Chondrocyte (in vitro differentiated cells): Measurements from ENCODE around the gene FLYWCH2. TPM values are rescaled to one million over a fixed set of nuclear protein-coding genes. Genes with fewer than 3 reads are reported as not detected.
"Not testable (repeated sequence)": the region's sequence is repeated elsewhere in the genome, so short reads cannot be mapped to it uniquely, and the experiment has no call there.

Source experiments
- DNase-seq: peaks from one replicate; pipeline ENCODE4 v3.0.0; 2021; ENCODE audit warnings: mixed read lengths, low spot score
- H3K27ac Mint-ChIP-seq: one replicate; pipeline ENCODE4 v1.8.0; 2021; ENCODE audit warnings: mild to moderate bottlenecking, moderate library complexity, mixed read lengths; ENCODE audit not compliant: unreplicated experiment
- H3K27me3 Mint-ChIP-seq: 2 replicates; pipeline ENCODE4 v1.8.0; 2021; ENCODE audit warnings: low read depth, mixed read lengths
- H3K36me3 Mint-ChIP-seq: 2 replicates; pipeline ENCODE4 v1.8.0; 2021; ENCODE audit warnings: low read depth, mixed read lengths
- H3K4me1 Mint-ChIP-seq: 2 replicates; pipeline ENCODE4 v1.8.0; 2021; ENCODE audit warnings: low read depth, mild to moderate bottlenecking, mixed read lengths
- H3K4me3 Mint-ChIP-seq: one replicate; pipeline ENCODE4 v1.8.0; 2021; ENCODE audit warnings: mild to moderate bottlenecking, moderate library complexity, mixed read lengths; ENCODE audit not compliant: unreplicated experiment
- H3K9me3 Mint-ChIP-seq: 2 replicates; pipeline ENCODE4 v1.8.0; 2021; ENCODE audit warnings: low read depth, mixed read lengths
- total RNA-seq: library from RNA; stranded (reverse); gene quantifications from 3 replicates; pipeline ENCODE4 v1.2.1, GENCODE V29; 2021
- TF ChIP-seq, protein P1 (sequence below): fragments of 200-600 bp; sonication (generic); IDR thresholded peaks from 2 replicates; pipeline ENCODE4 v1.5.0; 2021; ENCODE audit warnings: antibody characterized with exemption, mild to moderate bottlenecking, moderate library complexity

The FLYWCH2 gene
- total RNA-seq, 1 donor from 2014 or later, result 34.7 TPM

GRCh38 chr16:2930236-2930635 is 47.2 kb downstream of the FLYWCH2 start:
- Mint-ChIP-seq H3K4me1 (peaks cover 4% of the 10 kb centered on the region), H3K27me3 (no peaks in the 10 kb centered on the region), H3K27ac (no peak overlapping the region), H3K36me3 (peaks cover 12% of the 10 kb centered on the region), H3K9me3 (no peaks in the 10 kb centered on the region), H3K4me3 (no peak overlapping the region)
- no peak for DNase-seq
- TF ChIP-seq, protein P1, sequence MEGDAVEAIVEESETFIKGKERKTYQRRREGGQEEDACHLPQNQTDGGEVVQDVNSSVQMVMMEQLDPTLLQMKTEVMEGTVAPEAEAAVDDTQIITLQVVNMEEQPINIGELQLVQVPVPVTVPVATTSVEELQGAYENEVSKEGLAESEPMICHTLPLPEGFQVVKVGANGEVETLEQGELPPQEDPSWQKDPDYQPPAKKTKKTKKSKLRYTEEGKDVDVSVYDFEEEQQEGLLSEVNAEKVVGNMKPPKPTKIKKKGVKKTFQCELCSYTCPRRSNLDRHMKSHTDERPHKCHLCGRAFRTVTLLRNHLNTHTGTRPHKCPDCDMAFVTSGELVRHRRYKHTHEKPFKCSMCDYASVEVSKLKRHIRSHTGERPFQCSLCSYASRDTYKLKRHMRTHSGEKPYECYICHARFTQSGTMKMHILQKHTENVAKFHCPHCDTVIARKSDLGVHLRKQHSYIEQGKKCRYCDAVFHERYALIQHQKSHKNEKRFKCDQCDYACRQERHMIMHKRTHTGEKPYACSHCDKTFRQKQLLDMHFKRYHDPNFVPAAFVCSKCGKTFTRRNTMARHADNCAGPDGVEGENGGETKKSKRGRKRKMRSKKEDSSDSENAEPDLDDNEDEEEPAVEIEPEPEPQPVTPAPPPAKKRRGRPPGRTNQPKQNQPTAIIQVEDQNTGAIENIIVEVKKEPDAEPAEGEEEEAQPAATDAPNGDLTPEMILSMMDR, result no peak

DNA sequence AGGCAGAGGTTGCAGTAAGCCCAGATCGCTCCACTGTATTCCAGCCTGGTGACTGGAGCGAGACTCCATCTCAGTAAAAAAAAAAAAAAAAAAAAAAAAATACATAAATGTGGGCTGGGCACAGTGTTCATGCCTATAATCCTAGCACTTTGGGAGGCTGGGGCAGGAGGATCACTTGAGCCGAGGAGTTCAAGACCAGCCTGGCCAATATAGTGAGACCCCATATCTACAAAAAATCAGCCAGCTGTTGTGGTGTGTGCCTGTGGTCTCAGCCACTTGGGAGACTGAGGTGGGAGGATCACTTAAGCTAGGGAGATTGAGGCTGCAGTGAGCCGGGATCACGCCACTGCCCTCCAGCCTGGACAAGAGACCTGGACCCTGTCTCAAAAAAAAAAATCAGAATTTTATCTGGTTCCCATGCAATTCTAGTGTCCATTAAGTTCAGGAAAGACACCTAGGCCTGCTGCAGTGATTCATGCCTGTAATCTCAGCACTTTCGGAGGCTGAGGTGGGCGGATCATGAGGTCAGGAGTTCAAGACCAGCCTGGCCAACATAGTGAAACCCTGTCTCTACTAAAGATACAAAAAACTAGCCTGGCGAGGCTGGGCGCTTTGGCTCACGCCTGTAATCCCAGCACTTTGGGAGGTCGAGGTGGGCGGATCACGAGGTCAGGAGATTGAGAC is 48.4 kb downstream of the FLYWCH2 start:
- peaks cover 16% of the 10 kb centered on the region for H3K36me3 Mint-ChIP-seq

DNA sequence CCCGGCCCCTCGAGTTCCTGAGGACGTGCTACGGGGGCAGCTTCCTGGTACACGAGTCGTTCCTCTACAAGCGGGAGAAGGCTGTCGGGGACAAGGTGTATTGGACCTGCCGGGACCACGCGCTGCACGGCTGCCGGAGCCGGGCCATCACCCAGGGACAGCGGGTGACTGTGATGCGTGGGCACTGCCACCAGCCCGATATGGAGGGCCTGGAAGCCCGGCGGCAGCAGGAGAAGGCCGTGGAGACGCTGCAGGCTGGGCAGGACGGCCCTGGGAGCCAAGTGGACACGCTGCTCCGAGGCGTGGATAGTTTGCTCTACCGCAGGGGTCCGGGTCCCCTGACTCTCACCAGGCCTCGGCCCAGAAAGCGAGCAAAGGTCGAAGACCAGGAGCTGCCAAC is 50.1 kb downstream of the FLYWCH2 start:
- TF ChIP-seq, protein P1, result no peak
- Mint-ChIP-seq H3K4me1 (no peaks in the 10 kb centered on the region), H3K4me3 (no peak overlapping the region), H3K27me3 (no peaks in the 10 kb centered on the region), H3K36me3 (peaks cover 15% of the 10 kb centered on the region), H3K9me3 (no peaks in the 10 kb centered on the region), H3K27ac (no peak overlapping the region)
- no peak for DNase-seq

More for the DNA sequence above, 48.4 kb downstream of the FLYWCH2 start:
- H3K4me1 Mint-ChIP-seq, H3K4me3 Mint-ChIP-seq, H3K27me3 Mint-ChIP-seq, H3K9me3 Mint-ChIP-seq, H3K27ac Mint-ChIP-seq, DNase-seq: not testable (repeated sequence)

- Mint-ChIP-seq H3K4me1 (no peaks in the 10 kb centered on the region), H3K4me3 (no peak overlapping the region), H3K9me3 (no peaks in the 10 kb centered on the region), H3K36me3 (peaks cover 15% of the 10 kb centered on the region), H3K27me3 (no peaks in the 10 kb centered on the region), H3K27ac (no peak overlapping the region)
- TF ChIP-seq, protein P1, result no peak
- DNase-seq, result no peak
These were observed 50.7 kb downstream of the FLYWCH2 start for GRCh38 chr16:2933701-2934100.

DNA sequence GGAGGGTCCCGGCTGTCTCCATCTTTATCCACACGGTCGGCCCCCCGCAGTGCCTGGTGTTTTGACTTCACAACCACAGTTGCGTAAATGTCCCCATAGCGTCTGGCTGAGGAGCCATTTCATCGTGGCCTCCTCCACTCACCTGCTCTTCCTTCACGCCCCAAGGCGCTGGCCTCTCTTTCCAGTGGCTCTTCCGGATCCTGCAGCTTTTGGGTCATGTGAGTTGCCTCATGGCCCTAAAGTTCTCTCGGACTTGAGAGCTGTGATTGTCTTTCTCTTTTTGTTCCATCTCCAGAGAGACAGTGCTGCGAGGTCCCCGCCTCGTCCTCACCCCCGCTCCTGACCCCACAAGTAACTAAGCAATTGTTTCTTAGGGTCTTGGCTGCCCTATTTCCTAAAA is 51.4 kb downstream of the FLYWCH2 start:
- Mint-ChIP-seq H3K27me3 (no peaks in the 10 kb centered on the region), H3K4me3 (no peak overlapping the region), H3K36me3 (peaks cover 18% of the 10 kb centered on the region), H3K27ac (no peak overlapping the region), H3K4me1 (no peaks in the 10 kb centered on the region), H3K9me3 (no peaks in the 10 kb centered on the region)
- no peak for DNase-seq
- TF ChIP-seq, protein P1, result no peak

- TF ChIP-seq, protein P1, result no peak
- H3K4me1 Mint-ChIP-seq, result no peaks in the 10 kb centered on the region
- H3K27ac Mint-ChIP-seq, result no peak overlapping the region
- no peak for DNase-seq
- H3K9me3 Mint-ChIP-seq, result no peaks in the 10 kb centered on the region
- H3K4me3 Mint-ChIP-seq, result no peak overlapping the region
- peaks cover 32% of the 10 kb centered on the region for H3K36me3 Mint-ChIP-seq
- H3K27me3 Mint-ChIP-seq, result no peaks in the 10 kb centered on the region
These were observed 53.5 kb downstream of the FLYWCH2 start for GRCh38 chr16:2936436-2937011.
